Activated CD4-positive, alpha-beta memory T cell treated with anti-CD3 and anti-CD28 coated beads, Interleukin-2, amount 10 ng/mL, durations not matched to agents 7 days and 5 days (primary cell): ENCODE measurements around the gene GAST. TPM values are rescaled to one million over a fixed set of nuclear protein-coding genes. Genes with fewer than 3 reads are reported as not detected.
"Not testable (repeated sequence)": the region's sequence is repeated elsewhere in the genome, so short reads cannot be mapped to it uniquely, and the experiment has no call there.

ENCODE experiments used
- CTCF ChIA-PET: fragments of 350-600 bp; sonication (Branson Sonifier 250); formaldehyde crosslinking; loops from one replicate; lab custom pipeline; 2021; ENCODE audit warnings: antibody characterized with exemption, inconsistent platforms; lab: Charles Lee
- POLR2A ChIA-PET: fragments of 350-600 bp; sonication (Branson Sonifier 250); formaldehyde crosslinking; loops from one replicate; lab custom pipeline; 2021; ENCODE audit warnings: antibody characterized with exemption; lab: Charles Lee
- DNase-seq: peaks from one replicate; pipeline ENCODE4 v3.0.0-alpha.2; 2020
- H3K27ac Mint-ChIP-seq: one replicate; pipeline ENCODE4 v1.8.0; 2021; ENCODE audit warnings: mild to moderate bottlenecking, mixed read lengths
- H3K27me3 Mint-ChIP-seq: one replicate; pipeline ENCODE4 v1.8.0; 2021; ENCODE audit warnings: mixed read lengths
- H3K36me3 Mint-ChIP-seq: one replicate; pipeline ENCODE4 v1.8.0; 2021; ENCODE audit warnings: low read depth, mixed read lengths
- H3K4me1 Mint-ChIP-seq: one replicate; pipeline ENCODE4 v1.8.0; 2021; ENCODE audit warnings: mixed read lengths
- H3K4me3 Mint-ChIP-seq: one replicate; pipeline ENCODE4 v1.8.0; 2021; ENCODE audit warnings: mild to moderate bottlenecking, mixed read lengths
- H3K9me3 Mint-ChIP-seq: one replicate; pipeline ENCODE4 v1.8.0; 2021; ENCODE audit warnings: mixed read lengths
- total RNA-seq, 2 experiments: library from RNA; stranded (reverse); gene quantifications; one replicate each; pipeline ENCODE4 v1.2.3, GENCODE V29; 2021

The GAST gene
- total RNA-seq, 2 experiments from 2014 or later, result not detected

- peaks cover 34% of the 10 kb centered on the region for H3K4me1 Mint-ChIP-seq
- peaks cover 21% of the 10 kb centered on the region for H3K36me3 Mint-ChIP-seq
- CTCF ChIA-PET, result interaction anchor here (17.1 kb wide), 1 partner anchor 19 kb away, joined by 395 read pairs; no protein-coding TSS in a partner anchor
- H3K9me3 Mint-ChIP-seq, H3K27me3 Mint-ChIP-seq, H3K27ac Mint-ChIP-seq, POLR2A ChIA-PET, H3K4me3 Mint-ChIP-seq, DNase-seq: not testable (repeated sequence)
Observed at GRCh38 chr17:41685753-41686152, 26.4 kb upstream of the GAST start.

GRCh38 chr17:41686281-41686680, 25.9 kb upstream of the GAST start:
- Mint-ChIP-seq H3K27ac (no peak overlapping the region), H3K4me1 (peaks cover 38% of the 10 kb centered on the region), H3K4me3 (no peak overlapping the region), H3K9me3 (no peaks in the 10 kb centered on the region), H3K36me3 (peaks cover 26% of the 10 kb centered on the region), H3K27me3 (no peaks in the 10 kb centered on the region)
- no peak for DNase-seq
- POLR2A ChIA-PET, result interaction anchor here (6.7 kb wide), 1 partner anchor 19 kb away, joined by 220 read pairs; no protein-coding TSS in a partner anchor
- CTCF ChIA-PET, result interaction anchor here (17.1 kb wide), 1 partner anchor 19 kb away, joined by 395 read pairs; no protein-coding TSS in a partner anchor

DNA sequence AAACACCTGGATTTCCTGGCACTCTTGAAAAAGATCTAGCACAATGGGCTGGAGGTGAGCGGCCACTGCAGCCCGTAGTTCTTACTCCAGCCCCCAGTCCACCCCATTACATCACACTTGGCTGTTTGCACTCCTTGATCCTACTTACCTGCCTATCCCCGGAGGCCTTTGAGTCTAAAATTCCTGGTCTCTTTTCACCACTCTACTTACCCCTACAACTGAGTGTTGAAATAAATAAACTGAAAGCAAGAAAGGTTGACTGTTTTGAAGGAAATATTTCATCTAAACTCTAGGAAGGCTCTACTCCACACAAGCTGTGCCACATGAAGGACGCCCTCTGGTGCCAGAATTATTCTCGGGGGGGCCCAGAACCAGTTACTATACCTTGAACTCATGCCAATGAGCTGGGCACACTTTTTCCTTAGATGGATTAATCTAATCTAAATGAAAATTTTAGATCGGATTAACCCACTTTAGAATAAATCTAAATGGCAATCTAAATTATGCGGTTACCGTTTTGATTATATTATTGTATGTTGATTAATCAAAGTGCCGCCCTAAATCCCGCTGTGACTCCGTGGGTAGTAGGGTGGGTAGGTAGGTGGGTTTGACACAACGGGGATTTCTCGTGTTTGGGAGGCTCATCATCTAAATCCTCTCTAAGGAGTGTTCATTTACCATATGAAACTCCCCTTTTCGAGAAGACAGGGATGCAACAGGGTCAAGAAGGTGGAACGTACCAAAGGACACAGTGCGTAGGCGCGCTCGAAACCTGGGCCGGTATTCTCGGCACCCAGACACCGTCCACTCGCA, 24.1 kb upstream of the GAST start:
- peaks cover 44% of the 10 kb centered on the region for H3K36me3 Mint-ChIP-seq
- peak overlapping the region; percentile 88 for H3K4me3 Mint-ChIP-seq
- POLR2A ChIA-PET, result interaction anchor here (0.6 to 6.9 kb wide), 34 partner anchors 9 to 1470 kb away, joined by 3 to 494 read pairs (median 6); partner anchors contain the start of genes ACLY, CCR7, CNP and DHX58
- DNase-seq, result peak; percentile 67
- peak overlapping the region; percentile 98 for H3K27ac Mint-ChIP-seq
- CTCF ChIA-PET, result interaction anchor here (0.9 to 17.1 kb wide), 10 partner anchors 9 to 869 kb away, joined by 3 to 395 read pairs (median 8); partner anchors contain the start of genes ACLY and P3H4
- H3K4me1 Mint-ChIP-seq, result peaks cover 39% of the 10 kb centered on the region
- H3K27me3 Mint-ChIP-seq, result no peaks in the 10 kb centered on the region
- H3K9me3 Mint-ChIP-seq, result no peaks in the 10 kb centered on the region

DNA sequence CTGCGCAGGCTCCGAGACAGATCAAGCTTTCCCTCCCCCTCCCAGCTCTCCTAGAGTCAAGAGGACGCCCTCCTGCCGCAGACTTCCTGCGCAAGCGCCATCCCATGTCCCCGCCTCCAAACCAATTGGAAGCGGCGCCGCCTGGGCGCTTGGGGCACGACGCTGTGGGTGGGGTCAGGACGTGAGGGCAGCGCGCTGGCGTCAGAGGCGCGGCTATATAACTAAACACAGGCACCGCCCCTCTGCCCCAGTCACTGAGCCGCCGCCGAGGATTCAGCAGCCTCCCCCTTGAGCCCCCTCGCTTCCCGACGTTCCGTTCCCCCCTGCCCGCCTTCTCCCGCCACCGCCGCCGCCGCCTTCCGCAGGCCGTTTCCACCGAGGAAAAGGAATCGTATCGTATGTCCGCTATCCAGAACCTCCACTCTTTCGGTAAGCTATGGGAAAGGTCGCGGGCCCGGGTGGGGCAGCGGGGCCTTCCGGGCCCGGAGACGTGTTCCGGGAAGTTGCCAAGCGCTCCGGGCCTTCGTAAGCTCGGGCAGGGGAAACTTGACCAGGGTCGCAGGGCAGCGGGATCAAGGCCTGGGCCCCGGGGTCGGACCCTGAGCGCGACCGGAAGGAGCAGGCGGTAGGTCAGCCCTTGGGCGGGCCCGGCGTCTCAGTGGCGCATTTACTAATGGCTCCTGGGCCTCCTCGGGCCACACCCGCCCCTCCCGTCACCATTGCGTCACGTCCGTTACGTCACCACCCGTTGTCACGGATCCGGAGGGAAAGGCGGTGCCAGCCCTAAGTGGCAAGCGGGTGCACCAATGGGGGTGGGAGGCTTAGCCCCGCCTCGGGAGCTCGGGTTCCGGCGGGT, 23.3 kb upstream of the GAST start, which contains the start of gene EIF1:
Gene EIF1, plus strand, starts transcription at position 245 of the 856 bp plus-strand sequence. Its CDS starts 154 bp downstream, at position 399.
- Mint-ChIP-seq H3K36me3 (peaks cover 52% of the 10 kb centered on the region), H3K27me3 (no peaks in the 10 kb centered on the region), H3K4me3 (peak within 1 kb of the TSS; percentile 88), H3K27ac (peak within 1 kb of the TSS; percentile 98), H3K9me3 (no peaks in the 10 kb centered on the region), H3K4me1 (peaks cover 39% of the 10 kb centered on the region)
- ChIA-PET POLR2A (interaction anchor here (0.5 to 6.9 kb wide), 57 partner anchors 10 to 1470 kb away, joined by 3 to 494 read pairs (median 5); partner anchors contain the start of genes ACLY, CCR7, CNP and DHX58), CTCF (interaction anchor here (0.9 to 17.1 kb wide), 12 partner anchors 8 to 870 kb away, joined by 3 to 395 read pairs (median 7); partner anchors contain the start of genes ACLY and P3H4)
- DNase-seq, result peak; percentile 100

DNA sequence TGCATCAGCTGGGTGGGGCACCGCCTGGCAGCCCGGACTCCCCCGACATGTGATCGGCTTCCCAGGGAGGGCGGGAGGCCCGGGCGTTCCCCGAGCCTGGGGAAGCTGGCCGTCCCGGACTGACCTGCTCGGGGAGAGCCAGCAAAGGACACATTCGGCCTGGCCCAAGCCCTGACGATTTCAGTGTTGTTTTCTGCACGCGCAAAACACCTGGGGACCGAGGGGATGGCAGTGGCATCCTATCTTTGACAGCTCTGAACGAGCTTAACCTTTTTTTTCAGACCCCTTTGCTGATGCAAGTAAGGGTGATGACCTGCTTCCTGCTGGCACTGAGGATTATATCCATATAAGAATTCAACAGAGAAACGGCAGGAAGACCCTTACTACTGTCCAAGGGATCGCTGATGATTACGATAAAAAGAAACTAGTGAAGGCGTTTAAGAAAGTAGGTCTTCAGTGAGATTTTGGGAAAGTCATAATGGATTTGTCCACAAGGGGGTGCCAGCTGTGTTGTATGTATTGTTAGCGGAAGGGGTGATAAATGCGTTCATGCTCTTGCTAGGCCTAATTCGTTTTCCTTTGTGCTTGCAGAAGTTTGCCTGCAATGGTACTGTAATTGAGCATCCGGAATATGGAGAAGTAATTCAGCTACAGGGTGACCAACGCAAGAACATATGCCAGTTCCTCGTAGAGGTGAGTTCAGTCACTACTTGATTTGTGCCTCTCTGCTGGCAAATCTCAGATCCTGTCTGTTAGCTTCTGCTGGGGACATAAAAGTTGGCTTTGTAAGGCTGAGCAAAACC, 22.4 kb upstream of the GAST start:
- ChIA-PET CTCF (interaction anchor here (0.5 to 17.1 kb wide), 12 partner anchors 10 to 871 kb away, joined by 3 to 395 read pairs (median 7); partner anchors contain the start of gene ACLY), POLR2A (interaction anchor here (0.5 to 6.9 kb wide), 48 partner anchors 10 to 1471 kb away, joined by 3 to 494 read pairs (median 5); partner anchors contain the start of genes ACLY, CCR7, CNP and DHX58)
- Mint-ChIP-seq H3K9me3 (no peaks in the 10 kb centered on the region), H3K4me3 (peak overlapping the region; percentile 88), H3K27me3 (no peaks in the 10 kb centered on the region), H3K36me3 (peaks cover 57% of the 10 kb centered on the region), H3K27ac (peak overlapping the region; percentile 98), H3K4me1 (peaks cover 39% of the 10 kb centered on the region)
- DNase-seq, result peak; percentile 61

DNA sequence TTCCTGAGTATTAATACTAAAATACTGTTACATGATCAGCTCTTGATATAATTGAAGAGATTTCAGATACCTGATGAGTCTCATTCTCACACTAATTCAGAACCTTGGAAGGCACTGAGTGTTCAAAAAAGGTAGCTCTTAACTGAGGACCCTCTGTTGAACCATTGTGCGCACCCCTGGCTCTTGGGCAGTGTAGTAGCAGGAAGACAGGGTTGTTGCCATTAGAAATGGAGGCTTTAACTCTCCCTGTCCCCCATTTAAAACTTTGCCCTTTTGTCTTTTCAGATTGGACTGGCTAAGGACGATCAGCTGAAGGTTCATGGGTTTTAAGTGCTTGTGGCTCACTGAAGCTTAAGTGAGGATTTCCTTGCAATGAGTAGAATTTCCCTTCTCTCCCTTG, 21.6 kb upstream of the GAST start:
- no peaks in the 10 kb centered on the region for H3K27me3 Mint-ChIP-seq
- peaks cover 39% of the 10 kb centered on the region for H3K4me1 Mint-ChIP-seq
- H3K36me3 Mint-ChIP-seq, result peaks cover 60% of the 10 kb centered on the region
- POLR2A ChIA-PET, result interaction anchor here (0.9 to 6.9 kb wide), 16 partner anchors 12 to 1488 kb away, joined by 3 to 494 read pairs (median 6); partner anchors contain the start of genes DHX58, DNAJC7, FKBP10 and JUP
- H3K9me3 Mint-ChIP-seq, result no peaks in the 10 kb centered on the region
- H3K4me3 Mint-ChIP-seq, result peak overlapping the region; percentile 88
- H3K27ac Mint-ChIP-seq, result peak overlapping the region; percentile 98
- DNase-seq, result no peak
- CTCF ChIA-PET, result interaction anchor here (0.5 to 17.1 kb wide), 6 partner anchors 10 to 231 kb away, joined by 3 to 395 read pairs (median 7); no protein-coding TSS in a partner anchor

- ChIA-PET POLR2A (interaction anchor here (0.9 to 6.9 kb wide), 15 partner anchors 11 to 1670 kb away, joined by 3 to 494 read pairs (median 4); partner anchors contain the start of genes FKBP10, JUP, KLHL11 and P3H4), CTCF (interaction anchor here (0.6 to 17.1 kb wide), 3 partner anchors 13 to 376 kb away, joined by 3 to 395 read pairs (median 172); no protein-coding TSS in a partner anchor)
- H3K36me3 Mint-ChIP-seq, result peaks cover 62% of the 10 kb centered on the region
- peak overlapping the region; percentile 98 for H3K27ac Mint-ChIP-seq
- DNase-seq, result no peak
- H3K4me3 Mint-ChIP-seq, result peak overlapping the region; percentile 88
- no peaks in the 10 kb centered on the region for H3K9me3 Mint-ChIP-seq
- no peaks in the 10 kb centered on the region for H3K27me3 Mint-ChIP-seq
- H3K4me1 Mint-ChIP-seq, result peaks cover 43% of the 10 kb centered on the region
Observed at GRCh38 chr17:41691031-41691777, 20.9 kb upstream of the GAST start.

DNA sequence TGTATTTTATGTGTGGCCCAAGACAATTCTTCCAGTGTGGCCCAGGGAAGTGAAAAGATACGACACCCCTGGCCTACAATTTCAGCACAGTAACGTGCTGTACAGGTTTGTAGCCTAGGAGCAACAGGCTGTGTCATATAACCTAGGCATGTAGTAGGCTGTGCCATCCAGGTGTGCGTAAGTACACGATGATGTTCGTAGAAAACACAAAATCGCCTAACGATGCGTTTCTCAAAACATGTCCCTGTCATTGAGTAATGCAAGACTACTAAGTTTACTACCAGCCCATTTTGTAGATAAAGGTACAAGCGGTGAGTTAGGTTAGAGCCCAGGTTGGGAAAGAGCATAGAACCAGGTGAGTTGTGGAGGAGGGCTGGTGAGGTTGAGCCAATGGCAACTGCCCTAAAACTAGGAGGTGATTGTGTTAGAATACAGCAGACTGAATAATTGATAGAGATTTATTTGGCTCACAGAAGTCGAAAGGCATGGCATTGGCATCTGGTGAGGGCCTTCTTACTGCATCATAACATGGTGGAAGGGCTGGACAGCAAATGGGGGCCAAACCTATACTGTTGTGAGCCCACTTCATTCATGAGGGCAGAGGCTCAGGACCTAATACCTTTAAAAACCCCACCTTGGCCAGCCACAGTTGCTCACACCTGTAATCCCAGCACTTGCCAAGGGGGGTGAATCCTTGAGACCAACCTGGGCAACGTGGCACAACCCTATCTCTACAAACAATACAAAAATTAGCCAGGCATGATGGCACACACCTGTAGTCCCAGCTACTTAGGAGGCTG, 19.2 kb upstream of the GAST start:
- DNase-seq, result no peak
- Mint-ChIP-seq H3K9me3 (no peaks in the 10 kb centered on the region), H3K27ac (peak overlapping the region; percentile 56), H3K4me3 (no peak overlapping the region), H3K36me3 (peaks cover 62% of the 10 kb centered on the region), H3K27me3 (no peaks in the 10 kb centered on the region), H3K4me1 (peaks cover 41% of the 10 kb centered on the region)
- CTCF ChIA-PET, result interaction anchor here (0.7 to 1.1 kb wide), 3 partner anchors 27 to 212 kb away, joined by 3 to 5 read pairs (median 4); no protein-coding TSS in a partner anchor
- POLR2A ChIA-PET, result interaction anchor here (0.6 to 6.9 kb wide), 11 partner anchors 12 to 1475 kb away, joined by 3 to 494 read pairs (median 3); partner anchors contain the start of genes GAST and P3H4

DNA sequence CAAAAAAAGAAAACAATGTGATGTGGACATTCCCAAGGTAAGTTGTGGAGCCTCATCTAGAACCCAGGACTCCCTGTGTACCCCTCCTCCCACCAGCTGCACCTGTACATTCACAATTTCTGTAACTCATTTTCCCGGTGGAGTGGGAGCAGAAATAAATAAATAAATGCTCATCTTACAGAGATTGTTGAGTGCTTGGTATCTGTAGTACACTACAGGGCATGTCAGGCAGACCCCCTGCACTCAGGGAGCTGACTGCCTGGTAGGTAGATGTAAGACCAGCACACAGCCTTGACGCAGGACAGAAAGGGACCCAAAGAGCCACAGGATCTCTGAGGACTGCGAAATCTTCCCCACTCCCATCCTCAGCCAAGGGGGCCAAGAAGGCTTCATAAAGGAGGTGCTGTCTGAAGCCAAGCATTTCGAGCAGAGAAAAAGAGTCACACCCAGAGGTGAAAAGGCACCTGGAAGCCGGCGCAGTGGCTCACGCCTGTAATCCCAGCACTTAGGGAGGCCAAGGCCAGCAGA, 16.9 kb upstream of the GAST start:
- no peak overlapping the region for H3K27ac Mint-ChIP-seq
- DNase-seq, result no peak
- POLR2A ChIA-PET, result interaction anchor here (1.0 to 2.0 kb wide), 6 partner anchors 14 to 223 kb away, joined by 3 to 24 read pairs (median 4); partner anchors contain the start of genes ACLY and P3H4
- CTCF ChIA-PET, result interaction anchor here (1.2 to 2.3 kb wide), 11 partner anchors 9 to 433 kb away, joined by 3 to 31 read pairs (median 6); partner anchors contain the start of genes ODAD4 and P3H4
- no peak overlapping the region for H3K4me3 Mint-ChIP-seq
- no peaks in the 10 kb centered on the region for H3K9me3 Mint-ChIP-seq
- peaks cover 33% of the 10 kb centered on the region for H3K4me1 Mint-ChIP-seq
- peaks cover 47% of the 10 kb centered on the region for H3K36me3 Mint-ChIP-seq
- H3K27me3 Mint-ChIP-seq, result no peaks in the 10 kb centered on the region
